PC-9 (cell line): ENCODE data around the gene FOXO3. TPM values are rescaled to one million over a fixed set of nuclear protein-coding genes. Genes with fewer than 3 reads are reported as not detected.

Source experiments
- BruUV-seq: library from RNA; stranded (reverse); fragments of 400-500 nt; replicated peaks from 2 replicates; lab custom pipeline; 2021; lab: Mats Ljungman, UMichigan
- CTCF ChIA-PET: fragments of 300-600 bp; sonication (Branson Sonifier 250); formaldehyde crosslinking; loops from one replicate; lab custom pipeline; 2022; ENCODE audit warnings: antibody characterized with exemption; lab: Charles Lee
- POLR2A ChIA-PET: fragments of 300-600 bp; sonication (Branson Sonifier 250); formaldehyde crosslinking; loops from one replicate; lab custom pipeline; 2022; ENCODE audit warnings: antibody characterized with exemption; ENCODE audit not compliant: unreplicated experiment; lab: Charles Lee
- DNase-seq, 2 experiments: peaks; one replicate each; pipeline versions ENCODE4 v3.0.0 to v3.0.0-alpha.2; 2015 to 2022; ENCODE audit warnings: mixed read lengths in 1 of 2
- H2AFZ ChIP-seq: fragments of 200-600 bp; sonication (generic); 2 replicates; pipeline ENCODE4 v1.8.1; 2017; ENCODE audit warnings: antibody characterized with exemption
- H3F3A ChIP-seq: fragments of 200-600 bp; sonication (generic); 2 replicates; pipeline ENCODE4 v1.8.1; 2017; ENCODE audit warnings: antibody characterized with exemption, mild to moderate bottlenecking, low read depth; ENCODE audit not compliant: insufficient read depth
- H3K27ac ChIP-seq: fragments of 200-600 bp; sonication (generic); 2 replicates; pipeline ENCODE4 v1.6.1; 2016; ENCODE audit warnings: mixed run types
- H3K27me3 ChIP-seq: fragments of 200-600 bp; sonication (generic); 2 replicates; pipeline ENCODE4 v1.6.1; 2016; ENCODE audit warnings: low read depth, mixed run types; ENCODE audit not compliant: insufficient read depth
- H3K36me3 ChIP-seq: fragments of 200-600 bp; sonication (generic); 2 replicates; pipeline ENCODE4 v1.6.1; 2016; ENCODE audit warnings: low read depth, mixed run types
- H3K4me1 ChIP-seq: fragments of 200-600 bp; sonication (generic); replicated peaks from 2 replicates; pipeline ENCODE4 v1.6.1; 2016; ENCODE audit warnings: mixed run types; ENCODE audit not compliant: insufficient read depth
- H3K4me2 ChIP-seq: fragments of 200-600 bp; sonication (generic); 2 replicates; pipeline ENCODE4 v1.6.1; 2017; ENCODE audit warnings: mixed run types
- H3K4me3 ChIP-seq: fragments of 200-600 bp; sonication (generic); 2 replicates; pipeline ENCODE4 v1.6.1; 2016; ENCODE audit warnings: mixed run types
- H3K79me2 ChIP-seq: fragments of 200-600 bp; sonication (generic); 2 replicates; pipeline ENCODE4 v1.6.1; 2017; ENCODE audit warnings: low read depth, mixed run types
- H3K9me2 ChIP-seq: fragments of 200-600 bp; sonication (generic); 2 replicates; pipeline ENCODE4 v1.8.1; 2017; ENCODE audit warnings: mild to moderate bottlenecking; ENCODE audit not compliant: insufficient read depth
- H3K9me3 ChIP-seq: fragments of 200-600 bp; sonication (generic); 2 replicates; pipeline ENCODE4 v1.8.1; 2016; ENCODE audit warnings: low read depth; ENCODE audit not compliant: insufficient read depth
- H4K20me1 ChIP-seq: fragments of 200-600 bp; sonication (generic); 2 replicates; pipeline ENCODE4 v1.8.1; 2017; ENCODE audit not compliant: insufficient read depth
- EZH2 ChIP-seq: fragments of 200-600 bp; sonication (generic); IDR thresholded peaks from 2 replicates; pipeline ENCODE4 v1.8.0; 2017; ENCODE audit warnings: antibody characterized with exemption, low read depth
- intact Hi-C: fragments of 100-400 bp; cut with micrococcal nuclease; formaldehyde crosslinking; loops from one replicate; pipeline ENCODE4 v1.10.0; 2022; ENCODE audit not compliant: unreplicated experiment
- total RNA-seq: library from RNA; stranded (reverse); gene quantifications from 2 replicates; pipeline ENCODE4 v1.2.3, GENCODE V29; 2021
- TF ChIP-seq, protein P1 (sequence below): fragments of 200-600 bp; sonication (generic); conservative IDR thresholded peaks from 2 replicates; pipeline ENCODE4 v1.6.1; 2017; ENCODE audit warnings: mixed run types, antibody characterized with exemption, mild to moderate bottlenecking, moderate library complexity

FOXO3 gene
- total RNA-seq, 1 experiment from 2014 or later = 59.4 TPM

GRCh38 chr6:108697561-108698161 is 136.9 kb downstream of the FOXO3 start:
- intact Hi-C loops = no loop called here
- Histone ChIP-seq H3F3A (peaks cover 8% of the 10 kb centered on the region), H3K27ac (no peak overlapping the region), H3K4me2 (no peak overlapping the region), H4K20me1 (no peaks in the 10 kb centered on the region), H3K36me3 (peaks cover 17% of the 10 kb centered on the region), H3K27me3 (no peaks in the 10 kb centered on the region), H3K79me2 (0 out of 2 replicates have a peak, but pooled peaks cover 3% of the 10 kb centered on the region), H3K4me1 (no peaks in the 10 kb centered on the region), H3K9me3 (peaks cover 14% of the 10 kb centered on the region; the same call in 1 of the 2 replicates), H2AFZ (no peak overlapping the region), H3K4me3 (no peak overlapping the region), H3K9me2 (no peaks in the 10 kb centered on the region)
- peak in 1 of 2 experiments; percentile 26 for DNase-seq
- ChIA-PET POLR2A (interaction anchor here (0.6 kb wide), 1 partner anchor 135 kb away, joined by 3 read pairs; no protein-coding TSS in a partner anchor), CTCF (no interaction called here)
- BruUV-seq = no TSS peak
- TF ChIP-seq, protein P1, sequence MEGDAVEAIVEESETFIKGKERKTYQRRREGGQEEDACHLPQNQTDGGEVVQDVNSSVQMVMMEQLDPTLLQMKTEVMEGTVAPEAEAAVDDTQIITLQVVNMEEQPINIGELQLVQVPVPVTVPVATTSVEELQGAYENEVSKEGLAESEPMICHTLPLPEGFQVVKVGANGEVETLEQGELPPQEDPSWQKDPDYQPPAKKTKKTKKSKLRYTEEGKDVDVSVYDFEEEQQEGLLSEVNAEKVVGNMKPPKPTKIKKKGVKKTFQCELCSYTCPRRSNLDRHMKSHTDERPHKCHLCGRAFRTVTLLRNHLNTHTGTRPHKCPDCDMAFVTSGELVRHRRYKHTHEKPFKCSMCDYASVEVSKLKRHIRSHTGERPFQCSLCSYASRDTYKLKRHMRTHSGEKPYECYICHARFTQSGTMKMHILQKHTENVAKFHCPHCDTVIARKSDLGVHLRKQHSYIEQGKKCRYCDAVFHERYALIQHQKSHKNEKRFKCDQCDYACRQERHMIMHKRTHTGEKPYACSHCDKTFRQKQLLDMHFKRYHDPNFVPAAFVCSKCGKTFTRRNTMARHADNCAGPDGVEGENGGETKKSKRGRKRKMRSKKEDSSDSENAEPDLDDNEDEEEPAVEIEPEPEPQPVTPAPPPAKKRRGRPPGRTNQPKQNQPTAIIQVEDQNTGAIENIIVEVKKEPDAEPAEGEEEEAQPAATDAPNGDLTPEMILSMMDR = no peak
- TF ChIP-seq EZH2 = no peak

DNA sequence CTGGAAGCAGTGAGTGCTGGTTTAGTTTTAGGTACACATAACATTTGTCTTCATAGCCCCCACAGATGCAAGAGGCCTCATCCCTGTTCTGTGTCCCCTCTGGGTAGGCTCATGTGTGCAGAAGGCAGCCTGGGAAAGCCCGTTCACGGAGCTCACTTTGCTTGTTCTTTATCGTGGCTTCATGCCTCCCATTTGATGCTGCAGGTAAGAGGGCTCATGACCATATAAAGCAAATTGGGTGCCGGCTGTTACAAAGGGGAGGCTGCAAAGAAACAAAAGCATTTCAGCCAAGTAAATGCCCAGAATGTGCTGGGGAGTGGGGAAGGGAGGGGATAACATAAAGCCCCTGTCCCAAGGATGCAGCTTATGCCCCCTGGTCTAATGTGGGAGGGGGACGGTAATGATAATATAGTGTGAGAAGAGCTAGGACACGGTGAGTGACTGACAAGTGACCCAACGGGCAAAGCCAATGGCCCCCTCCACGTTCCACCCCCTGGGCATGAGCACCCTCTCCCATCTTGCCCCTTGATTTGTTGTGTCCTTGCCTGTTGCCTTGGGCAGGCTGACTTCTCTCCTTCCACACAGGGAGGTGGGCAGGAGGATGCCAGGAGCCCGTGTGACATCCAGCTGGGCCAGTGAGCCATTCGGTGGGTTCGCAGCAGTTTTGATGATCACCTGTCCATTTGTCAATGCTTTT is 138.0 kb downstream of the FOXO3 start:
- TF ChIP-seq, protein P1 = no peak
- no peak for TF ChIP-seq EZH2
- H4K20me1 ChIP-seq = no peaks in the 10 kb centered on the region
- ChIA-PET POLR2A (no interaction called here), CTCF (no interaction called here)
- H3K9me2 ChIP-seq = no peaks in the 10 kb centered on the region
- H3K79me2 ChIP-seq = 0 out of 2 replicates have a peak, but pooled peaks cover 3% of the 10 kb centered on the region
- H2AFZ ChIP-seq = no peak overlapping the region
- DNase-seq = no peak
- intact Hi-C loops = no loop called here
- no peaks in the 10 kb centered on the region for H3K27me3 ChIP-seq
- no peak overlapping the region for H3K27ac ChIP-seq
- H3K36me3 ChIP-seq = peaks cover 17% of the 10 kb centered on the region
- no peak overlapping the region for H3K4me2 ChIP-seq
- peaks cover 8% of the 10 kb centered on the region; the same call in 1 of the 2 replicates for H3F3A ChIP-seq
- peaks cover 18% of the 10 kb centered on the region; the same call in 1 of the 2 replicates for H3K9me3 ChIP-seq
- no TSS peak for BruUV-seq
- H3K4me1 ChIP-seq = no peaks in the 10 kb centered on the region
- H3K4me3 ChIP-seq = no peak overlapping the region

GRCh38 chr6:108699290-108700041 is 138.7 kb downstream of the FOXO3 start:
- H3F3A ChIP-seq = peaks cover 8% of the 10 kb centered on the region; the same call in 1 of the 2 replicates
- no peaks in the 10 kb centered on the region for H3K4me1 ChIP-seq
- H3K36me3 ChIP-seq = peaks cover 16% of the 10 kb centered on the region
- no peak overlapping the region for H2AFZ ChIP-seq
- no peak overlapping the region for H3K4me3 ChIP-seq
- no peaks in the 10 kb centered on the region for H4K20me1 ChIP-seq
- peaks cover 18% of the 10 kb centered on the region; the same call in 1 of the 2 replicates for H3K9me3 ChIP-seq
- POLR2A ChIA-PET = interaction anchor here (0.7 kb wide), 1 partner anchor 10 kb away, joined by 8 read pairs; no protein-coding TSS in a partner anchor
- no peak overlapping the region for H3K4me2 ChIP-seq
- no peaks in the 10 kb centered on the region for H3K9me2 ChIP-seq
- H3K27me3 ChIP-seq = no peaks in the 10 kb centered on the region
- CTCF ChIA-PET = no interaction called here
- BruUV-seq = no TSS peak
- no peak overlapping the region for H3K27ac ChIP-seq
- TF ChIP-seq EZH2 = no peak
- TF ChIP-seq, protein P1 = no peak
- intact Hi-C loops = no loop called here
- no peak for DNase-seq
- 0 out of 2 replicates have a peak, but pooled peaks cover 3% of the 10 kb centered on the region for H3K79me2 ChIP-seq
